ENCODE data around the gene RGS7.
"Not testable (repeated sequence)": the region's sequence is repeated elsewhere in the genome, so short reads cannot be mapped to it uniquely, and the experiment has no call there.

RGS7 gene

GRCh38 chr1:241202401-241202800, 154.6 kb downstream of the RGS7 start:
- DNase-seq, result no peak

DNA sequence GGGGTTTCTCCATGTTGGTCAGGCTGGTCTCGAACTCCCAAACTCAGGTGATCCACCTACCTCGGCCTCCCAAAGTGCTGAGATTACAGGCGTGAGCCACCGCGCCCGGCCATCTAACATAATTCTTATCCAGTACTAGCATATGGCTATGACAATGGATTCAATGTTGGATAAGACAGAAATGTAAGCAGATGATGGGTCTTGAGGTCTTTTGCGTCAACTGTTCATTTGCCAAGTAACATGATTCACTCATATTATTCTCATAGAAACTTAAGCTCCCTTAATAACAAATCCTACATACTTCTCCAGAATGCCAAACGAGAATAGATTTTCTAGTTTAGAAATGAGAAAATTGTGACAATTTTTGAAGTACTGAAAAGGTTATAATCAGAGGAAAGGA, 170.3 kb downstream of the RGS7 start:
- DNase-seq, result no peak

DNA sequence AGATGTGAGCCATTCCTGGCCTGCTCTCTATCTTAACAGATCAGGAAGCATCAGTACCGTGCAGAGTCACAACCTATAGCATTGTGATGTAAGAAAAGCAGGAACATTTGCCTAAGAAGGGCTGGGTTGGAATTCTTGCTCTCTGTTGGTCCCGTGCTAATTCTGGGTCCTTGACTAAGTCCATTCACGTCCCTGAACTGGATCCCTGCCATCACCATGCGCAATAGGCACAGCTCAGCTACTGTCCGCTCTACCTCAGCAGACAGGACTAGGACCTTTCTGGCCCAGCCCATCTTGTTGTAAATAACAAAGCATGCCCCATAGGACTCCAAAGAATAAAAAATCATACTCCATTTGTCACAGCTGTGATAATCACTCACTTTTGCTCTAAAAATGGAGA, 175.0 kb downstream of the RGS7 start:
- DNase-seq, result no peak

DNA sequence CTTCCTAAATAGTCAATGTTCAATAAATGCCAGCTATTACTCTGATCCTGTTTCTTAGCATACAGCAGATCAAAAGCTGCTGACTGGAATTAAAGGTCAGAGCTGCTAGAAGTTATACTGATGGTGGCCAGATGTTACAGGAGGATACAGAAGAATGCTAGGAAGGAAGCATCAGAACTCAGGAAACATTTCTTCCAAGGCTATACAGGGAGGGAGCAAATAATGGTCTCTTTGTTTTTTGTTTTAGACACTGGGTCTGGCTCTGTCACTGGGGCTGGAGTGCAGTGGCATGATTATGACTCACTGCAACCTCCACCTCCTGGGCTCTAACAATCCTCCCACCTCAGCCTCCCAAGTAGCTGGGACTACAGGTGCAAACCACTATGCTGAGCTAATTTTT, 175.5 kb downstream of the RGS7 start:
- no peak for DNase-seq

DNA sequence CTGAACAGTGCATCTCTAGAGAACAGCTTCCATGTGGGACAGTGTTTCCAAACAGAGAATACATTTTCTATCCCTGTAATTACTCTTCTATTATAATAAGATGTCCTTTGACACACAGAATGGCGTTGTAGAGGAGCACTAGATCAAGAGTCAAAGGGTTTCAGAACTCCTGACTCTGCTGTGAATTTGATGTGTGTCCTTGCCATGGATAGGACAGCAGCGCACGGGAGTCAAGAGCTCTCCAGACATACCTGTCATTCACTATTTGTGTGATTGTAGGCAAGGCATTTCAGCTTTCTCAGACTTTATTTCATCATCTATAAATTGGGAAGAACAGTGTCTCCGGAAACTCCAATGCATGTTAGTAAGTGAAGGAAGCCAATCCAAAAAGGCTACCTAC, 176.4 kb downstream of the RGS7 start:
- no peak for DNase-seq

DNA sequence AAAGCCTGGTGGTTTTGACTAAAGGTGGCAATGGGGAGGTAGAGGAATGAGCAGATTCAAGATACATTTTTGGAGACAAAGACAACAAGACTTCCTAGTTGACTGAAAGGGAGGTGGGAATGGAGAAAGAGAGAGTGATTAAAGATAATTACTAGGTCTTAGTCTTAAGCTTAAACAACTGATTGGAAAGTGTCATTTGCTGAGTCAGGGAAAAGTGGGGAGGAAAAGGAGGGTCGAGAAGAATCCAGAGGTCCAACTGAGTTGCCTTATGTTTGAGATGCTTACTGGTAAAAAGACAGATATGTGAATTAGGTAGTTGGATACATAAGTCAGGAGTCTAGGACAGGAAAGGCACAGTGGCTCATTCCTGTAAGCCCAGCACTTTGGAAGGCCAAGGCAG, 179.3 kb downstream of the RGS7 start:
- DNase-seq, result no peak

DNA sequence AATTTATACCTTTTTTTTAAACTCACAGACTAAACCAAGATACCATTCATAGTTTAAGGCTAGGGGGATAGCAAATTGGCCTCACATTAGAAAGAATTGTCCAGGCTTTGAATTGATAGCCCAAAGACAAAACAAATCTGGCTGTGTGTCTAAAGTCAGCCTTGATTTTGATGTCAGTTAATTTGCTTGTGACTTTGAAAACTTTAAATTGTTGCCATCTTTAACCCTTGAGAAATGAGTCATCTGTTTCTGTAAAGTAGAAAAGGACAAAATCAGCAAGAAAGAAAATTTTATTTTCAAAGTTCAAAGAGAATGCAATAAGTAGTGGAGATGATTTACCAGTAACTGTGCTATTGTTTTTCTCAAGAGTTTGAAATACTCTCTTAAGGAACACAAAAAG, 184.5 kb downstream of the RGS7 start:
- no peak for DNase-seq

DNA sequence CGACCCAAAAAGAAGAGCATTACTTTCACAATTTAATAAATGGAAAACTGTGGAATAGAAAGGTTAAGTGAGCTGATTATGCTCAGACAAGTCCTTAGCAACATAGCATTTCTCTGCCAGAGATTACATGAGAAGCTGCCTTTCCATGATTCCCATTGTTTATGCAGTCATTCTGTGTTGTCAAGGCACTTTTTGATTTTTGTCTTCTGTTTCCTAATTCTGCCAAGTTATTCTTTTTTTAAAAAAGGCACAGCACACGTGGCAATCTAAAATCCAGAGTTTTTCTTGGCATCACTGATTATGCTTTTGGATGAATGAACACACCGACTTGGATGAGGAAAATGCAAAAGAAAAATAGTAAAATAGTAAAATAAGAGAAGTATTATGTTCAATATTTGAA, 185.0 kb downstream of the RGS7 start:
- no peak for DNase-seq

DNA sequence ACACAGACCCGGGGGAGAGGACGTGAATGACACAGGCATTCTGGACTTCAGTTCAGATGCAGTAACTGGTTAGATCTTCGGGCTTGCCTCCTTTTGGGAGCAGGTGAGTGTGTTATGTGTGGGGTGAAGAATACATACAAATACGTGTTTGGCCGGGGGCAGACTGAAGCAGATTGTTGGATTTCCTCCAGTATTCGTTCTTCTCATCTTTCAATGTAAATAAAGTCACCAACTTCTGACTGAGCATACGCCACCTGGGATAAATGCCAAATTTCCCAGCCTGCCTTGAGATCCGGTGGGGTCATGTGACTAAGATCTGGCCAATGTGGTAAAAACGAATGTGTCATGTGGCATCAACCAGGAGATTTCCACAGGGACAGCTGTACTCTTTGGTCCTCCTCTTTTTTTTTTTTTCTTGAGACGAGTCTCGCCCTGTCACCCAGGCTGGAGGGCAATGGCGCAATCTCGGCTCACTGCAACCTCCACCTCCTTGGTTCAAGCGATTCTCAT, 189.8 kb downstream of the RGS7 start:
- DNase-seq, result no peak

- no peak for DNase-seq
Observed at GRCh38 chr1:241166625-241167024, 190.4 kb downstream of the RGS7 start.

DNA sequence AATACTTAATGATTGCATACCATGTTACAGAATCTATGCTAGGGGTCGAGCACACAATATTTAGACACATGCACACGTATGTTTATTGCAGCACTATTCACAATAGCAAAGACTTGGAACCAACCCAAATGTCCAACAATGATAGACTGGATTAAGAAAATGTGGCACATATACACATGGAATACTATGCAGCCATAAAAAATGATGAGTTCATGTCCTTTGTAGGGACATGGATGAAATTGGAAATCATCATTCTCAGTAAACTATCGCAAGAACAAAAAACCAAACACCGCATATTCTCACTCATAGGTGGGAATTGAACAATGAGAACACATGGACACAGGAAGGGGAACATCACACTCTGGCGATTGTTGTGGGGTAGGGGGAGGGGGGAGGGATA, 191.7 kb downstream of the RGS7 start:
- not testable (repeated sequence) for DNase-seq

- no peak for DNase-seq
Observed at GRCh38 chr1:241163363-241163762, 193.6 kb downstream of the RGS7 start.

DNA sequence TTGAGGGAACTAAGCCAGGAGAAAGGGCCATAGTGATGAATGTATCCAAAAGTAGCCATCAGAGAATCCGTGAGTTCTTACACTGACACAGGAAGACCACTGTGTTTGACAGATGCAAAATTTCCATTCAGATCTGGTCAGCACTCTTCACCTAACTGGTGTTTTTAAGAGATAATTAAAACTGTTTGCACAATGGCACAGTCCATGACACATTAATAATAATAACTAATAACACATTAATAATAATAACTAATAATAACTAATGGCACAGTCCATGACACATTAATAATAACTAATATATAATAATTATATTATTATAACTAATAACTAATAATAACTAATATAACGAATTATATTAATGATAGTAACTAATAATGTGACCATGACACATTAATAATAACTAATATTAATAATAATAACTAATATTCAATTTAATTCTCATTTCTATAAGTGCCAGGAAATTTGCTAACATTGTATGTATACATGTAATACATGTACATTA, 195.8 kb downstream of the RGS7 start:
- no peak for DNase-seq

DNA sequence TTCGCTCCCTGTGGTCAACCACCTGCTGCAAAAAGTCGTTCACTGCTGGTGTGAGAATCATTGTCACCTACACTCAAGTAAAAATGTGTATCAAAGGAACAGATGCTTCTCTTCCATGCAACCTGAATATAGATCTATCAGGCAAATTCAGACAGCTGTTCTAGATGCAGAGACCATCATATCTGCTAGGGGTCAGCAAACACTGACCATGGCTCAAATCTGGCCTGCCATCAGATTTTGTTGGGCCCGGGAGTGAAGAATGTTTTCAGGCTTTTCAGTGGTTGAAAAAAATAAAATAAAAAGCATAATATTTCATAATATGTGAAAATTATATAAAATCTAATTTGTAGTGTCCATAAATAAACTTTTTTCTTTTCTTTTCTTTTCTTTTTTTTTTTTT, 199.6 kb downstream of the RGS7 start:
- no peak for DNase-seq

- no peak for DNase-seq
Observed at GRCh38 chr1:241156231-241156965, 200.6 kb downstream of the RGS7 start.

DNA sequence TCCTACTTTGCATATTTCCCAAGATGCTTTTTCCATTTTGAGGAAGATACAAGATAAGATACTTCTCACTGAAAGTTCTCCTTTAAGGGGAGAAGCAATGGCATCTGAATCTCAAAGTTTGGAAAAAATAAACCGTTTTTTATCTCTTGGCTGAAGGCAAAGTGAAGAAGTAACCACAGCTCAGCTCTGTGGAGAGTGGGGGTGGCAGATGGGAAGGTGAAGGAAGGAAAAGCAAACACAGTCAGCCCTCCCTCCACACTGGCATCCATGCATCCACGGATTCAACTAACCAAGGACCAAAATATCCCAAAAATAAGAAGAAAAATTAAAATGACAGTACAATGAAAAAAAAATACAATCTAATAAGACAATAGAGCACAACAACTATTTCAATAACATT, 211.1 kb downstream of the RGS7 start:
- no peak for DNase-seq

GRCh38 chr1:241143765-241144442, 213.1 kb downstream of the RGS7 start:
- no peak for DNase-seq

- DNase-seq, result no peak
Observed at GRCh38 chr1:241142493-241142892, 214.5 kb downstream of the RGS7 start.

DNA sequence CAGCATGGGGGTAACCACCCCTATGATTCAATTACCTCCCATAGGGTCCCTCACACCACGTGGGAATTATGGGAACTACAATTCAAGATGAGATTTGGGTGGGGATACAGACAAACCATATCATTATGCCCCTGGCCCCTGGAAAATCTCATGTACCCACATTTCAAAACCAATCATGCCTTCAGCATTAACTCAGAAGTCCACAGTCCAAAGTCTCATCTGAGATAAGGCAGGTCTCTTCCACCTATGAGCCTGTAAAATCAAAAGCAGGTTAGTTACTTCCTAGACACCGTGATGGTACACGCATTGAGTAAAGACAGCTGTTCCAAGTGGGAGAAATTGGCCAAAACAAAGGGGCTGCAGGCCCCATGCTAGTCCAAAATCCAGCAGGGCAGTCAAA, 215.4 kb downstream of the RGS7 start:
- DNase-seq, result not testable (repeated sequence)

DNA sequence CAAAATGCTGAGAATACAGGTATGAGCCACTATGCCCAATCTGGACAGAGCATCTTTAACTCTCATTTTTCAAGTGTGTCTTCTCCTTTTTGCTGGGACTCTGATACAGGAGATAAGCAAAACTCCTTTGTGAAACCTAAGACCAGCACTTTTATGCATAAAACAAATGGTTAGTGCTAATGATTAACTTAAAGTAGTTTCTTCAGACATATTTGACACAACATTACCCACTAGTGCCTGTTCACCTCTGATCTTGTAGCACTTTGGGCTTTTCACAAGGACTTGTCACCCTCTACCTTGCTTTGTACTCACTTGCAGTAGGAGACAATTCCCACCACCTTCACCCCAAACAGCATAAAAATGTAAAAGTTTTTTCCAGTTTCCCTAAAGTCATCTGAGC, 216.3 kb downstream of the RGS7 start:
- DNase-seq, result no peak

- DNase-seq, result no peak
Observed at GRCh38 chr1:241139047-241139446, 218.0 kb downstream of the RGS7 start.

- no peak for DNase-seq
Observed at GRCh38 chr1:241138248-241138647, 218.8 kb downstream of the RGS7 start.

DNA sequence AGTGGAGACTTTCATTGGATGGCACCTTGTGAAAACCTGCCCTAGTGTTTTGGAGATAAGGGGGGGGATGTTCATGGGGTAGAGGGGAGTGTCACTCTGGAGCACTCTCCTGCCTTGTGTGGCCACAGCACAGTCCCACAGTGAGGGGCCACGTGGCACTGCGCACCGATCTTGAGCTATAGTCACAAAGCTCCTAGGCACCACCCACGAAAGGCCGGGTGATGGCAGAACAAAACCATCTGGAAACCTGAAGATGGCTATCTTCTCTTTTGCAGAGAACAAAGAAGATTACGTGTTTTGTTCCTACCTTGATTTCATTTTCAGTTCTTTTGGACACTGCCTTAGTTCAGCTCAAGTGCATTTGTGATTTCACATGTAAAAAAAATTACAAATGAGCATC, 220.6 kb downstream of the RGS7 start:
- no peak for DNase-seq

DNA sequence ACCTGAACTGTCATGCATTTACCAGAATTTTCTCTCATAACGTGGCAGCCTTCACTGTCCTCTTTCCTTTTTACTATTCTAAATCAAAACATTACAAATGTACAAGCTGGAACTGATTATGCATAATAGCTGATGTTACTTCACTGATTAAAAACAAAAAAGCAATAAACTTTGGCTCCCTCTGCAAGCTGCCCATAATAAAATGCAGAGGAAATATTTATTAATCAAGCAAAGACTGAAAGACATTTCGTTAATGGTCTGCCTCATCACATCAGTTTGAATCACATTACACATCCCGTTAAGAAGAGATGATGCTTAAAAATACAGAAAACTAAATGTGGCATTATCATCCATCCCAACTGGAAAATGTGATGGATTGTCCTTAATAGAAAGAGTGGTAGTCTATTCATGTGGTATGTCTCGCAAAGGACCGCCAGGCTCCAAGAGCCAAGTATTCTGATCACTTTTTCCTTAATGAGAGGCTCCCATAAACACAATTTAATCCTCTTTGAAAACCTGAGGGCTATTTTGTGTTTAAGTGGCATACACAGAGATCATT, 225.3 kb downstream of the RGS7 start:
- no peak for DNase-seq
